ENCODE data around the gene SLC16A6.
A peak's percentile ranks its signal among the peaks of the same experiment; 100 is the strongest.
"Not testable (repeated sequence)": the region's sequence is repeated elsewhere in the genome, so short reads cannot be mapped to it uniquely, and the experiment has no call there.

The SLC16A6 gene

GRCh38 chr17:68290955-68291835, at the start of gene SLC16A6, which contains the start of gene ARSG:
TSS of gene SLC16A6 (minus strand) at chr17:68291127. CDS start at chr17:68278320, 12,807 bp downstream.
TSS of gene ARSG (plus strand) at chr17:68291495. CDS start at chr17:68307494, 15,999 bp downstream.
- no peak for DNase-seq

GRCh38 chr17:68334393-68334792, 43.5 kb upstream of the SLC16A6 start:
- no peak for DNase-seq

GRCh38 chr17:68331932-68332331, 41.0 kb upstream of the SLC16A6 start:
- DNase-seq = not testable (repeated sequence)

- DNase-seq = no peak
These were observed 38.4 kb upstream of the SLC16A6 start for GRCh38 chr17:68329331-68329730.

- DNase-seq = no peak
These were observed 37.7 kb upstream of the SLC16A6 start for GRCh38 chr17:68328676-68329075.

GRCh38 chr17:68327823-68328557, 37.1 kb upstream of the SLC16A6 start:
- no peak for DNase-seq

GRCh38 chr17:68326681-68327080, 35.8 kb upstream of the SLC16A6 start:
- DNase-seq = no peak

GRCh38 chr17:68325961-68326360, 35.0 kb upstream of the SLC16A6 start:
- DNase-seq = no peak

GRCh38 chr17:68324654-68325336, 33.9 kb upstream of the SLC16A6 start:
- DNase-seq = no peak

GRCh38 chr17:68324114-68324513, 33.2 kb upstream of the SLC16A6 start:
- DNase-seq = no peak

GRCh38 chr17:68322630-68323029, 31.7 kb upstream of the SLC16A6 start:
- no peak for DNase-seq

GRCh38 chr17:68321556-68321954, 30.6 kb upstream of the SLC16A6 start:
- no peak for DNase-seq

- no peak for DNase-seq
These were observed 30.1 kb upstream of the SLC16A6 start for GRCh38 chr17:68320943-68321555.

- DNase-seq = no peak
These were observed 29.5 kb upstream of the SLC16A6 start for GRCh38 chr17:68320311-68320865.

- DNase-seq = no peak
These were observed 28.7 kb upstream of the SLC16A6 start for GRCh38 chr17:68319410-68320162.

GRCh38 chr17:68318103-68318991, 27.4 kb upstream of the SLC16A6 start:
- peak; percentile 27 for DNase-seq

- DNase-seq = no peak
These were observed 26.5 kb upstream of the SLC16A6 start for GRCh38 chr17:68317458-68317857.

- no peak for DNase-seq
These were observed 25.0 kb upstream of the SLC16A6 start for GRCh38 chr17:68315930-68316329.

- DNase-seq = no peak
These were observed 24.1 kb upstream of the SLC16A6 start for GRCh38 chr17:68314916-68315535.

GRCh38 chr17:68310152-68310551, 19.2 kb upstream of the SLC16A6 start:
- DNase-seq = no peak
